Activated CD8-positive, alpha-beta memory T cell treated with anti-CD3 and anti-CD28 coated beads for 48 hours (primary cell): Measurements from ENCODE around the gene AQP2.

Source experiments
- DNase-seq, 3 experiments: peaks; one replicate each; pipeline ENCODE4 v3.0.0-alpha.2; 2020; ENCODE audit warnings: low read depth in 2 of 3, low spot score in 2 of 3

Gene AQP2

GRCh38 chr12:49967777-49968250, 17.3 kb downstream of the AQP2 start:
- no peak for DNase-seq

GRCh38 chr12:49968471-49968870, 17.9 kb downstream of the AQP2 start:
- DNase-seq = no peak

GRCh38 chr12:49969027-49969426, 18.5 kb downstream of the AQP2 start:
- no peak for DNase-seq

- DNase-seq = no peak
Observed at GRCh38 chr12:49969651-49970429, 19.3 kb downstream of the AQP2 start.

- no peak for DNase-seq
Observed at GRCh38 chr12:49970658-49971057, 20.1 kb downstream of the AQP2 start.

- no peak for DNase-seq
Observed at GRCh38 chr12:49971141-49971540, 20.6 kb downstream of the AQP2 start.

GRCh38 chr12:49972129-49972528, 21.6 kb downstream of the AQP2 start:
- DNase-seq = no peak

- DNase-seq = no peak
Observed at GRCh38 chr12:49972641-49973360, 22.3 kb downstream of the AQP2 start, which contains the start of gene AQP6. AQP6 (plus strand) TSS chr12:49972947; CDS start chr12:49973174, 227 bp downstream.

GRCh38 chr12:49973361-49973830, 22.9 kb downstream of the AQP2 start:
- DNase-seq = no peak

GRCh38 chr12:49974231-49974675, 23.7 kb downstream of the AQP2 start:
- DNase-seq = no peak

GRCh38 chr12:49974677-49975317, 24.3 kb downstream of the AQP2 start:
- DNase-seq = no peak

- no peak for DNase-seq
Observed at GRCh38 chr12:49975318-49975761, 24.8 kb downstream of the AQP2 start.

GRCh38 chr12:49976557-49976956, 26.0 kb downstream of the AQP2 start:
- DNase-seq = no peak

- DNase-seq = no peak
Observed at GRCh38 chr12:49978125-49978524, 27.6 kb downstream of the AQP2 start.

GRCh38 chr12:49979016-49979586, 28.6 kb downstream of the AQP2 start:
- no peak for DNase-seq

- DNase-seq = no peak
Observed at GRCh38 chr12:49979791-49980190, 29.3 kb downstream of the AQP2 start.

- no peak for DNase-seq
Observed at GRCh38 chr12:49980501-49981349, 30.2 kb downstream of the AQP2 start.

GRCh38 chr12:49982246-49983087, 31.9 kb downstream of the AQP2 start:
- DNase-seq = no peak

GRCh38 chr12:49983892-49984291, 33.4 kb downstream of the AQP2 start:
- no peak for DNase-seq
